B cell (primary cell): ENCODE measurements around the gene ZNF692. TPM values are rescaled to one million over a fixed set of nuclear protein-coding genes. Genes with fewer than 3 reads are reported as not detected.

ENCODE experiments used
- ATAC-seq: fragments of 200-7000 bp; cut with Tn5 transposase; one replicate; pipeline ENCODE4 v1.10.0; 2021; ENCODE audit warnings: low read depth, mild to moderate bottlenecking, moderate number of reproducible peaks, moderate library complexity
- CTCF ChIA-PET: fragments of 350-600 bp; sonication (Branson Sonifier 250); formaldehyde crosslinking; loops from one replicate; lab custom pipeline; 2021; ENCODE audit warnings: antibody characterized with exemption, inconsistent platforms; lab: Charles Lee
- POLR2A ChIA-PET: fragments of 350-600 bp; sonication (Branson Sonifier 250); formaldehyde crosslinking; loops from one replicate; lab custom pipeline; 2021; ENCODE audit warnings: antibody characterized with exemption; lab: Charles Lee
- DNase-seq: peaks from one replicate; pipeline ENCODE4 v3.0.0; 2013
- H2AFZ ChIP-seq: 2 replicates; pipeline ENCODE4 v1.6.1; 2012; ENCODE audit warnings: mild to moderate bottlenecking, low read depth, low read length; ENCODE audit not compliant: insufficient read depth, poor library complexity, severe bottlenecking
- H3K27ac ChIP-seq, 2 donors: 1 replicate in 1 of 2; 2 replicates in 1 of 2; pipeline ENCODE4 v1.5.1; 2012 to 2013; ENCODE audit warnings: low read length in 2 of 2, mild to moderate bottlenecking in 2 of 2, moderate library complexity in 1 of 2
- H3K27me3 ChIP-seq, 4 experiments: fragments of 200-600 bp in 1 of 4; sonication (generic) in 1 of 4; replicated peaks in 1 of 4; 1 replicate in 2 of 4; 2 replicates in 2 of 4; pipeline versions ENCODE4 v1.6.1 to v1.7.0; 2013 to 2016; ENCODE audit warnings: low read length in 3 of 4, mild to moderate bottlenecking in 2 of 4, mixed read lengths in 1 of 4, moderate library complexity in 1 of 4; ENCODE audit not compliant: insufficient read depth in 4 of 4, control insufficient read depth in 3 of 4; ENCODE audit errors: control extremely low read depth in 1 of 4
- H3K36me3 ChIP-seq, 2 experiments: replicated peaks in 1 of 2; 1 replicate in 1 of 2; 2 replicates in 1 of 2; pipeline versions ENCODE4 v1.6.1 to v1.7.1; 2013; ENCODE audit warnings: low read length in 1 of 2; ENCODE audit not compliant: insufficient read depth in 2 of 2, control insufficient read depth in 1 of 2; ENCODE audit errors: control extremely low read depth in 1 of 2, extremely low read depth in 1 of 2
- H3K4me1 ChIP-seq, 2 donors: fragments of 200-600 bp in 1 of 2; sonication (generic) in 1 of 2; 1 replicate in 1 of 2; 2 replicates in 1 of 2; pipeline versions ENCODE4 v1.5.1 to v1.6.1; 2013 to 2017; ENCODE audit warnings: low read length in 2 of 2; ENCODE audit not compliant: control insufficient read depth in 2 of 2, insufficient read depth in 2 of 2
- H3K4me2 ChIP-seq: replicated peaks from 2 replicates; pipeline ENCODE3; 2012; ENCODE audit warnings: mild to moderate bottlenecking, low read depth, low read length; ENCODE audit not compliant: poor library complexity, severe bottlenecking
- H3K4me3 ChIP-seq, 5 experiments: fragments of 200-600 bp in 1 of 5; sonication (generic) in 1 of 5; 1 replicate in 3 of 5; 2 replicates in 2 of 5; pipeline versions ENCODE4 v1.5.1 to v1.7.0; 2011 to 2016; ENCODE audit warnings: low read length in 4 of 5, mild to moderate bottlenecking in 4 of 5, low read depth in 2 of 5, control low read depth in 1 of 5, moderate library complexity in 1 of 5; ENCODE audit not compliant: insufficient read depth in 1 of 5; ENCODE audit errors: control extremely low read depth in 1 of 5, extremely low read depth in 1 of 5
- H3K79me2 ChIP-seq: fragments of 200-600 bp; sonication (generic); one replicate; pipeline ENCODE4 v1.6.0; 2016; ENCODE audit warnings: low read length; ENCODE audit not compliant: control insufficient read depth, insufficient read depth
- H3K9ac ChIP-seq: fragments of 200-600 bp; sonication (generic); 2 replicates; pipeline ENCODE4 v1.6.1; 2017; ENCODE audit warnings: mild to moderate bottlenecking, low read length, moderate library complexity
- H3K9me3 ChIP-seq, 3 donors: one replicate each; pipeline versions ENCODE4 v1.6.1 to v1.7.1; 2013; ENCODE audit warnings: low read length in 2 of 3; ENCODE audit not compliant: control insufficient read depth in 2 of 3, insufficient read depth in 1 of 3; ENCODE audit errors: control extremely low read depth in 1 of 3
- H4K20me1 ChIP-seq: 2 replicates; pipeline ENCODE4 v1.6.0; 2012; ENCODE audit warnings: mild to moderate bottlenecking, low read length; ENCODE audit not compliant: insufficient read depth, control insufficient read depth, poor library complexity, severe bottlenecking
- H3K27ac Mint-ChIP-seq: one replicate; pipeline ENCODE4 v1.8.0; 2021; ENCODE audit warnings: mixed read lengths
- H3K27me3 Mint-ChIP-seq: one replicate; pipeline ENCODE4 v1.8.0; 2021; ENCODE audit warnings: mixed read lengths
- H3K4me1 Mint-ChIP-seq: one replicate; pipeline ENCODE4 v1.8.0; 2021; ENCODE audit warnings: mixed read lengths
- H3K4me3 Mint-ChIP-seq: one replicate; pipeline ENCODE4 v1.8.0; 2021; ENCODE audit warnings: mixed read lengths
- H3K9me3 Mint-ChIP-seq: one replicate; pipeline ENCODE4 v1.8.0; 2022; ENCODE audit warnings: mixed read lengths; ENCODE audit not compliant: insufficient read depth
- CTCF ChIP-seq: fragments of 200-600 bp; IDR thresholded peaks from one replicate; pipeline ENCODE4 v1.8.0; 2022; ENCODE audit warnings: antibody characterized with exemption, mild to moderate bottlenecking
- EZH2 ChIP-seq: IDR thresholded peaks from 2 replicates; pipeline ENCODE4 v1.6.1; 2012; ENCODE audit warnings: borderline replicate concordance, low read depth, mild to moderate bottlenecking, moderate library complexity, low read length; ENCODE audit not compliant: insufficient read depth, poor library complexity, severe bottlenecking
- WGBS: methylation state at CpG from one replicate; pipeline ENCODE4 v1.1.5; 2013; ENCODE audit warnings: missing lambda C conversion rate; ENCODE audit not compliant: insufficient coverage; 5-methylcytosine and 5-hydroxymethylcytosine counted together
- intact Hi-C: fragments of 100-400 bp; cut with micrococcal nuclease; formaldehyde crosslinking; loops from one replicate; pipeline ENCODE4 v1.10.0; 2022
- polyA plus RNA-seq: library from polyadenylated mRNA; depleted of rRNA; stranded (reverse); fragments of >200 nt; gene quantifications from 2 replicates; pipeline ENCODE4 v1.2.3, GENCODE V29; 2012
- total RNA-seq, 2 donors: library from RNA; stranded (reverse); fragments of 120-200 nt in 1 of 2; gene quantifications; 1 replicate in 1 of 2; 2 replicates in 1 of 2; pipeline versions ENCODE4 v1.2.3 to v1.2.4, GENCODE V29; 2013 to 2022

The ZNF692 gene
- total and polyA plus RNA-seq, 2 donors (not counting 1 experiment from before 2014, with no cell fraction given): 56.9 to 157 TPM

DNA sequence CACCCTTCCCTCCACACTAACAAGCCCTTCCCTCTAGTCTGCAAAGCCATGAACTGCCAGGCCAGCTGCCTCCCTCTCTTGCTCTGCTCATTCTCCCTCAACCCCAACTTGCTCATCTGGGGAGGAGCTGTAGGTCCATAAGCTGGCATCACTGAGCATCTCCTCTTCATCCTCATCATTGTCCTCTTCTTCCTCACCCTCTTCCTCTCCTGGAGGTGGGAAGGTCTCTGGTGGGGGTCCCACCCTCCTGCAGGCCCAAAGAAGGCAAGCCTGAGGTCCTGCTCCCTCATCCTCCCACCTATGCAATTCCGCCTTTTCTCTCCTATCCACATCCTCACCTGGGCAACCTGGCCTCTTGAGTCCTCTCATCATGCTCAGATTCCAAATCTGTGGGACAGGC lies 2.7 kb downstream of the ZNF692 start:
- H3K4me3 Mint-ChIP-seq: no peak overlapping the region
- Histone ChIP-seq H2AFZ (no peak overlapping the region), H3K4me1 (peaks cover 29 to 47% of the 10 kb centered on the region in 2 donors), H4K20me1 (peaks cover 7% of the 10 kb centered on the region), H3K4me3 (no peak overlapping the region), H3K79me2 (peaks cover 14% of the 10 kb centered on the region), H3K9ac (no peak overlapping the region), H3K27me3 (no peaks in the 10 kb centered on the region), H3K27ac (no peak overlapping the region), H3K9me3 (no peaks in the 10 kb centered on the region), H3K36me3 (peaks cover 0 to 9% of the 10 kb centered on the region in 2 experiments), H3K4me2 (no peak overlapping the region)
- DNase-seq (peak; percentile 8), ATAC-seq (no peak)
- no CpG with 5 or more reads among the region's 1 CpG for WGBS
- H3K9me3 Mint-ChIP-seq: no peaks in the 10 kb centered on the region
- intact Hi-C loops: no loop called here
- ChIA-PET POLR2A (no interaction called here), CTCF (interaction anchor here (5.1 kb wide), 1 partner anchor 17 kb away, joined by 64 read pairs; the partner anchor contains the start of gene ZNF672)
- no peak overlapping the region for H3K27ac Mint-ChIP-seq
- no peaks in the 10 kb centered on the region for H3K27me3 Mint-ChIP-seq
- TF ChIP-seq CTCF (no peak), EZH2 (no peak)
- peaks cover 47% of the 10 kb centered on the region for H3K4me1 Mint-ChIP-seq

DNA sequence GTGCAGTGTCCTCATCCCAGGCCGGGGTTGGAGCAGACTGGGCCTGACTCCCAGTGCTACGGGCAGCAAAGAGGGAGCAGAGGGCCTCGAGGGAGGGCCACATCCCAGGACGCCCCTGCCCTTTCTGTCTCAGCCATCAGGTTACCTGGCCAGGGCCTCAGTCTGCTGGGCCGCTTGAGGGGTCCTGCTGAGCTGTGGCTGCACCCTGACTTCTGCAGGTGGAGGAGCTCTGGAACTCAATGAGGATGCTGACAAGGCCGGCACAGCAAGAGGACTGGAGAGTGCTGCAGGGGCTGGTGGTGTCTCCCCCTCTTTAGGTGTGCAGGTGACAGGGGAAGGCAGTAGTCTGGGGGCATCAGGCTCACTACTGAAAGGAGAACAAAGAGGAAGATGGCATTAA lies 3.3 kb downstream of the ZNF692 start:
- H3K4me2 ChIP-seq: no peak overlapping the region
- H3K27ac Mint-ChIP-seq: no peak overlapping the region
- peaks cover 29 to 47% of the 10 kb centered on the region in 2 donors for H3K4me1 ChIP-seq

More for the DNA sequence above, 3.3 kb downstream of the ZNF692 start:
- H3K4me1 Mint-ChIP-seq: peaks cover 45% of the 10 kb centered on the region
- no peak overlapping the region for H3K4me3 Mint-ChIP-seq
- Histone ChIP-seq H2AFZ (no peak overlapping the region), H3K4me3 (no peak overlapping the region), H3K27ac (no peak overlapping the region), H3K79me2 (peaks cover 14% of the 10 kb centered on the region), H4K20me1 (peaks cover 7% of the 10 kb centered on the region), H3K9me3 (no peaks in the 10 kb centered on the region), H3K27me3 (no peaks in the 10 kb centered on the region), H3K36me3 (peaks cover 0 to 10% of the 10 kb centered on the region in 2 experiments), H3K9ac (no peak overlapping the region)
- ChIA-PET CTCF (no interaction called here), POLR2A (no interaction called here)
- ATAC-seq (no peak), DNase-seq (peak; percentile 9)
- WGBS: 96% methylated on average over 6 of the region's 6 CpGs
- H3K9me3 Mint-ChIP-seq: no peaks in the 10 kb centered on the region
- no peak for TF ChIP-seq EZH2
- no peaks in the 10 kb centered on the region for H3K27me3 Mint-ChIP-seq
- intact Hi-C loops: no loop called here
